ENCODE measurements around the gene PRKCA.

GRCh38 chr17:66469890-66470289 lies 167.5 kb downstream of the PRKCA start:
- TF ChIP-seq CTCF (conservative IDR thresholded peaks at IDR 0.05; ENCODE audit: low read depth in 2 of 2) (no peak), REST (IDR thresholded peaks at IDR 0.05; ENCODE audit: unreplicated experiment) (no peak), EZH2phosphoT487 (IDR thresholded peaks at IDR 0.05; ENCODE audit: unreplicated experiment) (no peak)
